Forelimb muscle (tissue), 1 donor: ENCODE data around the gene APOA4. TPM values are rescaled to one million over a fixed set of nuclear protein-coding genes. Genes with fewer than 3 reads are reported as not detected.
"Not testable (repeated sequence)": the region's sequence is repeated elsewhere in the genome, so short reads cannot be mapped to it uniquely, and the experiment has no call there.

Experiments used
- DNase-seq: peaks from one replicate; pipeline ENCODE4 v3.0.0-alpha.2; 2013; ENCODE audit warnings: low read depth
- polyA plus RNA-seq: library from polyadenylated mRNA; unstranded; fragments of 120-200 nt; gene quantifications from one replicate; pipeline ENCODE4 v1.2.1, GENCODE V29; 2013; ENCODE audit not compliant: insufficient read length

APOA4 gene
- polyA plus RNA-seq, 1 donor: not detected

DNA sequence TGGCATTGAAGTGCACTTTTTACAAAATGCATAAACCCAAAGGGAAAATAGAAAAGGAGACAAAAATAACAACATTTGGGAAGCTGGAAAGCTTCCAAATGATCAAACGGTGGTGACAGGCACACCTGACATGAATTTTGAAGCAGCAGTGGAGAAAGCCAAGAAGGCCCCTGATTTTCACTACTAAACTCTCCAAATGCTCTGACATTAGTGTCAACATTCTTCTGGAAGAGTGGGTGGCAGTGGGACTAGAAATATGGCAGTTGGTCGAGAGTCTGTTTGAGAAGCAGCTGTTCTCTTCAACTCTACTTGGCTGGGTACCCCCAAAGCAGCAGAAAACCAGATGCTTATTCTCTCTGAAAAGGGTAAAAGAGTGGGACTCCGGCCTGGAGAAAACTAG lies 19.1 kb downstream of the APOA4 start:
- no peak for DNase-seq

- not testable (repeated sequence) for DNase-seq
Observed at GRCh38 chr11:116801662-116802061, 21.4 kb downstream of the APOA4 start.

- DNase-seq: no peak
Observed at GRCh38 chr11:116800610-116801009, 22.5 kb downstream of the APOA4 start.

- no peak for DNase-seq
Observed at GRCh38 chr11:116798368-116798767, 24.7 kb downstream of the APOA4 start.

GRCh38 chr11:116797816-116798215 lies 25.3 kb downstream of the APOA4 start:
- no peak for DNase-seq

DNA sequence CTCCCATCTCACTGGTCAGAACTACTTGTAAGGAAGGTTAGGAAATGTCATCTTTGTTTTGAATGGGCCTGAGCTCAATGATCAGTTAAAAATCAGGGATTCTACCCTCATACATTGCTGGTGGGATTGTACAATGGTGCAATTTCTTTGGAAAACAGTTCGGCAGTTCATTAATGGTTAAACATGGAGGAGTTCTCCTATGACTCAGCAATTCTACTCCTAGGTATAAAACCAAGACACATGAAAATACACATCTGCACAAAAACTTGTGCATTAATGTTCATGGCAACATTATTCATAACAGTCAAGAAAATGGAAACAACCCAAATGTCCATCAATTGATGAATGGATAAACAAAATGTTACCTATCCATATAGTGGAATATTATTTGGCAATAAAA lies 26.6 kb downstream of the APOA4 start:
- no peak for DNase-seq

- no peak for DNase-seq
Observed at GRCh38 chr11:116794851-116795250, 28.3 kb downstream of the APOA4 start.

GRCh38 chr11:116793772-116794097 lies 29.4 kb downstream of the APOA4 start:
- DNase-seq: no peak

DNA sequence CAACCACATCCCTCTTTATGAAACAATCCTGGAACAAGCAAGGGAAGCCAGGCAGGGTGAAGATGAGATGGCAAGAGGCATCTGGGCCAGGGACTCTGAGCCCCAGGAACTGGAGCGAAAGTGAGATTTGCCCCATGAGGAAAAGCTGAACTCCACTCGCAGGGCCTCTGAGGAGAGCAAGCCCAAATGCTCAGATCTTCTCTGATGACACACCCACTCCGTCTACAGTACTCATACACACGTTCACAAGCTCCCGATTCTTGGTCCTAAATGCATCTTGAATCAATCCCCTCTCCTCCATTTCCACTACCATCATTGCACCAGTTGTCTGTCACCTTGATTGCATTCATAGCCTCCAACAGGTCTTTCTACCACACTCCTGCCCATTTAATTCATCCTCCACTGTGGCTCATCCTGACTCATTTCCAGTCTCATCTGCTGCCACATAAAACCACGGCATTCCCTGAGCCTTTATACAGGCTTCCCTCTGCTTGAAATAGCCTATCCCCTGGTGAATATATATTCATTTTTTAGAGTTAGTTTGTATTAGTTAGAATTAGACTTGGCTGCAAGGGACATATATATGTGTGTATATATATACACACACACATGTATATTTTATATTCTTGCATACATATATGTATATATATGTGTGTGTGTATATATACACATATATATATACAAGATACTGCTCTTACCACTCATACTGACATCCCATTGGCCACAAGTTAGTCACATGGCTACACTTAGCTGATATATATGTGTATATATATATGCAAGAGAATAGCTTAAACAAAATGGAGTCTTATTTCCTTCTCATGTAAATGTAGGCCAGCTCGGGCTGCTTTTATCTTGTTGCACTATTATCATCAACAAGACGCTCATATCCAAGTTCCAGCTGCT lies 30.0 kb downstream of the APOA4 start:
- DNase-seq: no peak

DNA sequence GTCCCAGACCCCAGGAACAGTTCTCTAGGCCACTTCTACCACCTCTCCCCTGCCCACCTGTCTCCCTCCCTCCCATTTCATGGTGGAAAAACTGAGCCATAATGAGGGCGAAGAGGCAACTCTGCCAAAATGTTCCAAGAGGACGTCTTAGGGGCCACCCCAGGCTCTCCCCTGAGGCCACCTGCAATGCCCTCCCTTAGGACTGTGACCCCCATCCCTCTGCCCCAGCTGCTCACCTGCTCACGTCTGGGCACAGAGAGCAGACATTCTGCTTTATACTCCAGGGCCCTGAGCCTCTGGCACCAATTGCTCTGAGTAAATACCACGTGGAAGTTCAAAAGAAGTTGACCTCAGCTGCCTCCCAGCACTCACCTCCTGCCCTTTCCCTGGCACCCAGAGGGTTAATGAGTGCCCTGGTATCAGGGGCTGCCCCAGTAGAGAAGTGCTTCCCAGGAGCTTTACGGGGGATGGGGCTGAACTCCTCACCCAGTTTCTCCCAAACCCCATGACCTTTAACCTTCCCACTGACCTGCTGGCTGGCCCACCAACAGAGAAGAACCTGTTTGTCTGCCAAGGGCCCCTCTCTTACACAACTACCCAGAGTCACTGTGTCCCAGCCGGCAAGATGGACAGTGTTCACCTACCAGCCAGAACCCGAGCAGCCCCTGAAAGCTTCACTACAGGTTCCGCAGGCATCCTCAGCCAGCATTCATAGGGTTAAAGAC lies 30.8 kb downstream of the APOA4 start:
- DNase-seq: no peak

GRCh38 chr11:116791813-116792143 lies 31.3 kb downstream of the APOA4 start, which contains the start of gene APOA5:
TSS of gene APOA5 (minus strand) at chr11:116791879. CDS start at chr11:116791860, 19 bp downstream.
- no peak for DNase-seq

DNA sequence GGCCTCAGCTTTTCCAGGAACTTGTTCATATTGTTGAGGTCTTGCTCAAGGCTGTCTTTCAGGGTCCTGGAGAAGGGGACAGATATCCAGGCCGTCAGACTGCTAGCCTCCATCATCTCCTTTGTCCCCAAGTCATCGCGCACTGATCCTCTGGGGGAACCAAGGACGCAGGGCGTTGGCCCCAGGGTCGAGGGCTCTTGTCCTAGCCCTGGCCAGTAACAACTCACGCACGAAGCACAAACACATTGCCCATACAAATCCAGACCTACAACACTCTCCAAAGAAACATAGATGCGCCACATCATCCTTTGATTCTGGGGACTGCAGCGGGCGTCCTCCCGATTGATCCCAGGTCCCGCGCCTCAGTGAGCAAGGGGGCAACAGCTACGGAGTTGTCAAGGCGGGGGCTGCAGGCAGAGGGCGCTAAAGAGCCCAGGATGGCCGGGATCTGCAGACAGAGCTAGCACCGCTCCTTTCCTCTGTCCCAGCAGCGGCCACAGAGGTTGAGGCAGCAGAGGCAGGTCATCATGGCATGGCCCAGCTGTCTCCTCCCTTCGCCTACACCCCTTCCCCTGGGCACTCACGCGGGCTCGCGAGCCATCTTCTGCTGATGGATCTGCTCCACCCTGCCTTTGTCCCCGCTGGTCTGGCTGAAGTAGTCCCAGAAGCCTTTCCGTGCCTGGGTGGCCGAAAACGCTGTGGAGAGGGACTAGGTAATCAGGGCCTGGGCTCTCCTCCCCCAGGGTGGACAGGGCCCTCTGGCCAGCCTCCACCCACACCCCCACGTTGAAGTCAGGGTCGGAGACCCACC lies 31.9 kb downstream of the APOA4 start:
- no peak for DNase-seq

- no peak for DNase-seq
Observed at GRCh38 chr11:116790167-116791001, 32.7 kb downstream of the APOA4 start.

DNA sequence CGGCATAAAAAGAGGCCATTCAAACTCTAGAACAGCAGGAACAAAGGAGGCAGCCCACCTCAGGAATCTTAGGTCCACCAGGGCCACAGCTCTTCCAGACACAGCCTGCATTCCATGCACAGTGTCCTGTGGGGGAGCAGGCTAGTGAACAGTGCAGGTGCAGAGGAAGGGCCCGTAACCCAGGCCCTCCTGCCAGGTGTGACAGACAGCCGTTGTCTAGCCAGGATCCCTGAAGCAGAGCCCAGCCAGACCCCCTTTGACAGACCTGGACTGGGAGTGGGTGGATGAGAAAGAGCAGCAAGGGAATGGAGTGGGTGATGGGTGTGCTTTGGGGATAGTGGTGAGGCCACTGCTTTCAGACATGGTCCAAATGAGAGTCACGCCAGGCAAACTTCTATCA lies 34.1 kb downstream of the APOA4 start:
- DNase-seq: no peak

DNA sequence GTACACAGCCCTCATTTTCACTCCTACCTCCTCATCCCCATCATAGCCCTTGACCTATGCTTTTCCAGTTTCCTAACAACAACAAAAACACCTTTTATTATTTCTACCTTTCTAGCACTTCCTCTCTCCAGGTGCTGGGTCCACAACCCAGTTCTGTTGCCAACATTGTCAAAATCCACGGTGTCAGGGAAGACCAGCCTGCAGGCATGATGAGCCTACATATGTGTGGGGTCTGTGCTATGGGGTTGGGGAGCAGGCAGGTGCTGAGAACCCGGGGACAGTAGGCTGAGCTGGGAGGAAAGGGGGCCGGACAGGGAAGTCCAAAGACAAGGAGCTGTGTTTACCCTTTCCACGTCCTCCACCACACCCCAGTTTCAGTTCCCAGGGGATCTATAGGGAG lies 34.6 kb downstream of the APOA4 start:
- no peak for DNase-seq

DNA sequence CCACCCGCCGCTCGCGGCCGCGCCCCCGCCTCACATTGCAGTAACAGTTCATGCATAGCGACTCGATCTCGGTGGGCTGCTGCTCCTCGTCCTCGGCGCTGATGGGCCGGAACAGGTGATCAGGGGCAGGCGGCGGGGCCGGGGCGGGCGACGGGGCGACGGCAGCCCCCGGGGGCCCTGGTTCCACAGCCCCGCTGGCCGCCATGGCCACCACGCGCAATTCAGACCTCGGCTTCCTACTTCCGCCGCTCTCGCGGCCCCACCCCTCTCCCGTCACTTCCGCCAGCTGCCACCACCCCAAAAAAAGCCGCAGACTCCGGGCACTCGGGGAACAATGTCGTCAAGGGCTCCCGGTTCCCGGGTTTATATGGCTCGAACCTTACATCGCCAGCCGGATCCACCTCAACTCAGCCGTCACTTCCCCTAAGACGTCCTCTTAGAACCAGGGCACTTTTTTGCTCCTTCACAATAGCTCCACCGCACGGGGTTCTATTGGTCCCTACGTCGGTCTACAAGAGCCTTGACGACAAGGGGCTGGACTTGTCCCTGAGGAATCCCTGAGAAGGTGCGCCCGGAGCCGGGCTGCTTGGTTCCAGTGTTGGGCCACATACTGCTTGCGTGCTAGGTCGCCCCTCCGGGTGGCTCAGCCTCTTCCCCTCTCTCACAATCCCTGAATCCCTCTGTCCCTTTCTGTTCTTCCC lies 35.2 kb downstream of the APOA4 start, which contains the start of gene ZPR1:
Gene ZPR1, minus strand, starts transcription at position 238 of the 701 bp plus-strand sequence. Its CDS starts 33 bp downstream, at position 205.
- DNase-seq: peak; percentile 47

- DNase-seq: no peak
Observed at GRCh38 chr11:116787436-116787785, 35.7 kb downstream of the APOA4 start.

GRCh38 chr11:116786966-116787365 lies 36.1 kb downstream of the APOA4 start:
- no peak for DNase-seq

- DNase-seq: no peak
Observed at GRCh38 chr11:116786326-116786725, 36.8 kb downstream of the APOA4 start.

DNA sequence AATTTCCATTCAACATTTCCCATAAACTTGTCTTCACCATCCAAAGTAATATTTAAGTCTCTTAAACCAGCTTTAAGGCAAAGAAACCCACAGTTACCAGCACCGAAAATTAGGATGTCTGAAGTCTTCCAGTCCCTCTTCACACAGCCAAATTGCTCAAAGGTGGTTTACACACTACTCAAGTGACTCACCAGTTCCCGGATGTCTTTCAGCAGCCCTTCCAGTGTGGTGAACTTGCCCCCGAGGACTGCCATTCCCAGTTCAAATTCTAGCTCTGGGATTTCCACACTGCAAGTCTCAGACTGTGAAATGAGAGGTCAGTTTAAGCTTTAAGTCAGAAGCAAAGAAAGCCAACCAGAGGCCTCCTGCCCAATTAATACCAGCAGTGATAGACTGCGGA lies 40.4 kb downstream of the APOA4 start:
- DNase-seq: no peak

DNA sequence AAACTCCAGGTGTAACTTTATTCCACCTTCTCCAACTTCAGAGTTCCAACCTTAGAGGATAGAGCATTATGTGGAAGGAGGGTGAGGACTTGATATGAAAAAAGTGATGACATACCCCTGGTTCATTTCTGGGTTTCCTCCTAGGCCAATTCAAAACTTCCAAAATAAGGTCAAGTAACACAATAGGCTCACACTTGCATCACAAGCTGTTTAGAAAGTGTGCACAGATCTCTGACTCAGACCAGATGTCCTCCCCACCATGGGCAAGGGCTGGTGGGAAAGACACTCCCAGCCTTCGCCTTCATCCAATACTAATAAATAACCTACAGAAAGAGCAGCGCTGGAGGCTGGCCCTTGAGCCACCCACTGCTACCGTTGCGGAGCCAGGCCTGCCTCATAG lies 44.5 kb downstream of the APOA4 start:
- no peak for DNase-seq
